Calu3 (cell line): Measurements from ENCODE around the gene PGAP6. TPM values are rescaled to one million over a fixed set of nuclear protein-coding genes. Genes with fewer than 3 reads are reported as not detected.

Experiments
- BruUV-seq: library from RNA; stranded (reverse); fragments of 400-500 nt; replicated peaks from 2 replicates; lab custom pipeline; 2021; lab: Mats Ljungman, UMichigan
- CTCF ChIA-PET: fragments of 300-600 bp; sonication (Branson Sonifier 250); formaldehyde crosslinking; loops from one replicate; lab custom pipeline; 2022; ENCODE audit warnings: antibody characterized with exemption; lab: Charles Lee
- DNase-seq: peaks from one replicate; pipeline ENCODE4 v3.0.0; 2022
- H3K27ac Mint-ChIP-seq: one replicate; pipeline ENCODE4 v1.8.0; 2022; ENCODE audit warnings: mixed read lengths; ENCODE audit not compliant: unreplicated experiment
- H3K27me3 Mint-ChIP-seq: one replicate; pipeline ENCODE4 v1.8.0; 2022; ENCODE audit warnings: mixed read lengths; ENCODE audit not compliant: unreplicated experiment
- H3K36me3 Mint-ChIP-seq: one replicate; pipeline ENCODE4 v1.8.0; 2022; ENCODE audit warnings: mild to moderate bottlenecking, moderate library complexity, mixed read lengths; ENCODE audit not compliant: insufficient read depth, unreplicated experiment
- H3K4me1 Mint-ChIP-seq: one replicate; pipeline ENCODE4 v1.8.0; 2022; ENCODE audit warnings: mild to moderate bottlenecking, low read depth, mixed read lengths; ENCODE audit not compliant: unreplicated experiment
- H3K4me3 Mint-ChIP-seq: one replicate; pipeline ENCODE4 v1.8.0; 2022; ENCODE audit warnings: mild to moderate bottlenecking, low read depth, moderate library complexity, mixed read lengths; ENCODE audit not compliant: unreplicated experiment
- H3K9me3 Mint-ChIP-seq: one replicate; pipeline ENCODE4 v1.8.0; 2022; ENCODE audit warnings: low read depth, mixed read lengths; ENCODE audit not compliant: unreplicated experiment
- CTCF ChIP-seq: fragments of 200-600 bp; IDR thresholded peaks from one replicate; pipeline ENCODE4 v1.8.0; 2022; ENCODE audit warnings: antibody characterized with exemption; ENCODE audit not compliant: unreplicated experiment
- intact Hi-C: fragments of 100-400 bp; cut with micrococcal nuclease; formaldehyde crosslinking; loops from one replicate; pipeline ENCODE4 v1.10.0; 2022; ENCODE audit not compliant: unreplicated experiment
- total RNA-seq: library from RNA; stranded (reverse); gene quantifications from 2 replicates; pipeline ENCODE4 v1.2.3, GENCODE V29; 2022

PGAP6 gene
- total RNA-seq, 1 experiment from 2014 or later, result 70.0 TPM

DNA sequence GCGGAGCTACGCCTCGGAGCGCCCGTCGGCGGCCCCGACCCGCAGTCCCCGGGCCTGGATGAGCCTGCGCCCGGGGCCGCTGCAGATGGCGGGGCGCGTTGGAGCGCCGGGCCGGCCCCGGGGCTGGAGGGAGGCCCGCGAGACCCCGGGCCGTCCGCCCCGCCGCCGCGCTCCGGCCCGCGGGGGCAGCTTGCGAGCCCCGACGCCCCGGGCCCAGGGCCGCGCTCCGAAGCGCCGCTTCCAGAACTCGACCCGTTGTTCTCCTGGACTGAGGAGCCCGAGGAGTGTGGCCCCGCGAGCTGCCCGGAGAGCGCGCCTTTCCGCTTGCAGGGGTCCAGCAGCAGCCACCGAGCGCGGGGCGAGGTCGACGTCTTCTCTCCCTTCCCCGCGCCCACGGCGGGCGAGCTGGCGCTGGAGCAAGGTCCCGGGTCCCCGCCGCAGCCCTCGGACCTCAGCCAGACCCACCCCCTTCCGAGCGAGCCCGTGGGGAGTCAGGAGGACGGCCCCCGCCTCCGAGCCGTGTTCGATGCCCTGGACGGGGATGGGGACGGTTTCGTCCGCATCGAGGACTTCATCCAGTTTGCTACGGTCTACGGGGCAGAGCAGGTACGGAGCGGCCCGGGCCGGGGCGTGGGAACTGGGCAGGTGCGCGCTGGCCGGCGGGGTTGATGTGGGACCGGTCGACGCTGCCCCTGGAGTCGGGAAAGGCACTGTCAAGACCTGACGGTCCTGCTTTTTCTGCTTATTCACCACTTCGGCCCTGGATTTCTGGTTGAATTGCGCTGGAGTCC lies 44.5 kb upstream of the PGAP6 start:
- Mint-ChIP-seq H3K27ac (peak overlapping the region; percentile 25), H3K36me3 (peaks cover 20% of the 10 kb centered on the region), H3K4me3 (peak overlapping the region; percentile 83), H3K4me1 (peaks cover 14% of the 10 kb centered on the region), H3K27me3 (peaks cover 21% of the 10 kb centered on the region), H3K9me3 (no peaks in the 10 kb centered on the region)
- CTCF ChIA-PET, result interaction anchor here (0.6 kb wide), 1 partner anchor 40 kb away, joined by 3 read pairs; no protein-coding TSS in a partner anchor
- no peak for TF ChIP-seq CTCF
- intact Hi-C loops, result no loop called here
- DNase-seq, result peak; percentile 29
- no TSS peak for BruUV-seq

DNA sequence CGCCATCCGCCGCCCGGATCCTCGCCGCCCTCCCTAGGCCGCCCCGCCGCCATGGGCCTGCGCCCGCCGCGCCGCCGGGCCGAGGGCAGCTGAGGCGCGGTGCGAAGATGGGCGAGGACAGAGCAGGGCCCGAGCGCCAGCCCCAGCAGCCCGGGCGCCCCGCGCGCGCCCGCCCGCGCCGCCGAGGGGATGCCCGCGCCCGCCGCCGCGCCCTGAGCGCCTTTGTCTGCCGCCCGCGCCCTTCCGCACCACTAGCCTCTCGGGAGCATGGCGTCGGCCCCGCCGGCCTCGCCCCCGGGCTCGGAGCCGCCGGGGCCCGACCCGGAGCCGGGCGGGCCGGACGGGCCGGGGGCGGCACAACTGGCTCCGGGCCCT lies 43.9 kb upstream of the PGAP6 start:
- intact Hi-C loops, result no loop called here
- peak overlapping the region; percentile 83 for H3K4me3 Mint-ChIP-seq
- CTCF ChIA-PET, result interaction anchor here (0.7 kb wide), 1 partner anchor 23 kb away, joined by 3 read pairs; no protein-coding TSS in a partner anchor
- no TSS peak for BruUV-seq
- H3K27ac Mint-ChIP-seq, result no peak overlapping the region
- peaks cover 20% of the 10 kb centered on the region for H3K36me3 Mint-ChIP-seq
- peaks cover 21% of the 10 kb centered on the region for H3K27me3 Mint-ChIP-seq
- no peak for TF ChIP-seq CTCF
- no peak for DNase-seq
- no peaks in the 10 kb centered on the region for H3K9me3 Mint-ChIP-seq
- peaks cover 14% of the 10 kb centered on the region for H3K4me1 Mint-ChIP-seq

DNA sequence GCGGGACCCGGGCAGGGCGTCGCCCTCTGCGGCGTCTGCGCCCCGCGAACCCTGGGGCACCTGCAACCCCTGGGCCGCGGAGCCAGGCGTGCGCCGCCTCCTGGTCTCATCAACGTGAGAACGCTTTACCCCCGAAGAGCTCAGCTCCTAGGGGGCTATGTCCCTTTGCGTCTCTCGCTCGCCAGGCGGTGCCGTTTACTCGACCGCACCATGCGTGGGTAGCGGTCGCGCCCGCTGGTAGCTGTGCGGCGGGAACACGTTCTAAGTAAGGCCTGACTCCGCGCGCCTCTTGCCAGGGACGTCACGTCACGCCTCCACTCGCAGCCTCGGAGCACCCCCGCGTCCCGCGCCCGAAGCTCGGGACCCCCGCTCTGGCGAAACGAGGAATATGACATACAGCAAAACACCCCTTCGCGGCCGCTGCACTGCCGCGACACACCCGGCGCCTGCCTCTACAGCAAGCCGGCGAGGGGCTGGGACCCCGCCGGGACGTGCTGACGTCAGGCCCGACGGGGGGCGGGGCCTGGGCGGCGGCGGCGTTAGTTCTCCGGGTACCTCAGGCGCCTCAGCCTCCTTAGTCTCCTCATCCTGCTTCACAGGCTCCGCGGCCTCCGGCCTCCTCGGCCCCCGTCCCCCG lies 43.4 kb upstream of the PGAP6 start, which contains the start of gene RAB11FIP3:
Gene RAB11FIP3 (plus strand): TSS at position 568 of the 637 bp plus-strand sequence. CDS start 358 bp downstream, outside the sequence.
- Mint-ChIP-seq H3K4me1 (peaks cover 14% of the 10 kb centered on the region), H3K36me3 (peaks cover 20% of the 10 kb centered on the region), H3K27me3 (peaks cover 21% of the 10 kb centered on the region), H3K9me3 (no peaks in the 10 kb centered on the region), H3K27ac (peak within 1 kb of the TSS; percentile 25), H3K4me3 (peak within 1 kb of the TSS; percentile 83)
- CTCF ChIA-PET, result interaction anchor here (0.7 to 1.7 kb wide), 3 partner anchors 23 to 70 kb away, joined by 3 to 6 read pairs (median 4); no protein-coding TSS in a partner anchor
- no TSS peak for BruUV-seq
- intact Hi-C loops, result no loop called here
- TF ChIP-seq CTCF, result no peak
- DNase-seq, result peak; percentile 88

- BruUV-seq, result no TSS peak
These were observed 42.9 kb upstream of the PGAP6 start for GRCh38 chr16:424623-425081.

More at GRCh38 chr16:424623-425081, 42.9 kb upstream of the PGAP6 start:
- Mint-ChIP-seq H3K9me3 (no peaks in the 10 kb centered on the region), H3K4me1 (peaks cover 14% of the 10 kb centered on the region), H3K27ac (no peak overlapping the region), H3K36me3 (peaks cover 20% of the 10 kb centered on the region), H3K4me3 (peak overlapping the region; percentile 83), H3K27me3 (peaks cover 21% of the 10 kb centered on the region)
- no peak for TF ChIP-seq CTCF
- no peak for DNase-seq
- CTCF ChIA-PET, result interaction anchor here (0.8 to 1.7 kb wide), 2 partner anchors 38 to 71 kb away, joined by 4 to 6 read pairs; no protein-coding TSS in a partner anchor
- intact Hi-C loops, result no loop called here
